Inflammatory macrophage treated with lipopolysaccharide for 4 hours (primary cell): ENCODE results near the gene PFN3.
A peak's percentile ranks its signal among the peaks of the same experiment; 100 is the strongest.
"Not testable (repeated sequence)": the region's sequence is repeated elsewhere in the genome, so short reads cannot be mapped to it uniquely, and the experiment has no call there.

ENCODE experiments used
- DNase-seq: peaks from one replicate; pipeline ENCODE4 v3.0.0-alpha.2; 2020

PFN3 gene

GRCh38 chr5:177393206-177393765, 7.2 kb downstream of the PFN3 start:
- peak; percentile 15 for DNase-seq

GRCh38 chr5:177392765-177393164, 7.7 kb downstream of the PFN3 start:
- DNase-seq, result no peak

GRCh38 chr5:177390363-177391300, 9.8 kb downstream of the PFN3 start:
- DNase-seq, result peak; percentile 73

- peak; percentile 90 for DNase-seq
Observed at GRCh38 chr5:177389241-177390169, 11.0 kb downstream of the PFN3 start.

- no peak for DNase-seq
Observed at GRCh38 chr5:177388521-177389052, 11.9 kb downstream of the PFN3 start.

GRCh38 chr5:177387405-177387804, 13.1 kb downstream of the PFN3 start:
- no peak for DNase-seq

GRCh38 chr5:177386542-177386941, 13.9 kb downstream of the PFN3 start:
- DNase-seq, result no peak

- DNase-seq, result no peak
Observed at GRCh38 chr5:177385720-177386119, 14.7 kb downstream of the PFN3 start.

- no peak for DNase-seq
Observed at GRCh38 chr5:177384134-177384533, 16.3 kb downstream of the PFN3 start, which contains the start of gene SLC34A1. Gene SLC34A1 (plus strand): TSS chr5:177384434. CDS start chr5:177385742, 1,308 bp downstream.

GRCh38 chr5:177383181-177383580, 17.3 kb downstream of the PFN3 start:
- no peak for DNase-seq

GRCh38 chr5:177382423-177383029, 17.9 kb downstream of the PFN3 start:
- no peak for DNase-seq

- no peak for DNase-seq
Observed at GRCh38 chr5:177380805-177381126, 19.7 kb downstream of the PFN3 start.

- no peak for DNase-seq
Observed at GRCh38 chr5:177378884-177379883, 21.3 kb downstream of the PFN3 start.

GRCh38 chr5:177377851-177378776, 22.3 kb downstream of the PFN3 start:
- no peak for DNase-seq

GRCh38 chr5:177376107-177376506, 24.4 kb downstream of the PFN3 start:
- no peak for DNase-seq

- not testable (repeated sequence) for DNase-seq
Observed at GRCh38 chr5:177375516-177375915, 24.9 kb downstream of the PFN3 start.

GRCh38 chr5:177374211-177374610, 26.2 kb downstream of the PFN3 start:
- DNase-seq, result no peak

- no peak for DNase-seq
Observed at GRCh38 chr5:177373806-177374205, 26.7 kb downstream of the PFN3 start.

GRCh38 chr5:177372910-177373309, 27.6 kb downstream of the PFN3 start:
- DNase-seq, result no peak
